Adipocyte (in vitro differentiated cells): ENCODE data around the gene TUBG1.
"Not testable (repeated sequence)": the region's sequence is repeated elsewhere in the genome, so short reads cannot be mapped to it uniquely, and the experiment has no call there.

ENCODE experiments used
- DNase-seq: peaks from one replicate; pipeline ENCODE4 v3.0.0-alpha.2; 2015; ENCODE audit warnings: low read depth
- H3K27me3 ChIP-seq: replicated peaks from 2 replicates; pipeline ENCODE4 v1.7.0; 2013; ENCODE audit warnings: mild to moderate bottlenecking, low read length, moderate library complexity; ENCODE audit not compliant: control insufficient read depth, insufficient read depth
- H3K36me3 ChIP-seq: 2 replicates; pipeline ENCODE4 v1.7.0; 2013; ENCODE audit warnings: low read length, mild to moderate bottlenecking, moderate library complexity; ENCODE audit not compliant: control insufficient read depth, insufficient read depth, severe bottlenecking
- H3K4me1 ChIP-seq: 2 replicates; pipeline ENCODE4 v1.7.0; 2013; ENCODE audit warnings: mild to moderate bottlenecking, low read length, moderate library complexity; ENCODE audit not compliant: control insufficient read depth, insufficient read depth
- H3K4me3 ChIP-seq: 2 replicates; pipeline ENCODE4 v1.7.0; 2013; ENCODE audit warnings: mild to moderate bottlenecking, low read length, moderate library complexity
- H3K9ac ChIP-seq: 2 replicates; pipeline ENCODE4 v1.7.0; 2013; ENCODE audit warnings: mild to moderate bottlenecking, low read length, moderate library complexity
- H3K9me3 ChIP-seq: 2 replicates; pipeline ENCODE4 v1.7.0; 2013; ENCODE audit warnings: mild to moderate bottlenecking, low read length, moderate library complexity; ENCODE audit not compliant: control insufficient read depth

Gene TUBG1

DNA sequence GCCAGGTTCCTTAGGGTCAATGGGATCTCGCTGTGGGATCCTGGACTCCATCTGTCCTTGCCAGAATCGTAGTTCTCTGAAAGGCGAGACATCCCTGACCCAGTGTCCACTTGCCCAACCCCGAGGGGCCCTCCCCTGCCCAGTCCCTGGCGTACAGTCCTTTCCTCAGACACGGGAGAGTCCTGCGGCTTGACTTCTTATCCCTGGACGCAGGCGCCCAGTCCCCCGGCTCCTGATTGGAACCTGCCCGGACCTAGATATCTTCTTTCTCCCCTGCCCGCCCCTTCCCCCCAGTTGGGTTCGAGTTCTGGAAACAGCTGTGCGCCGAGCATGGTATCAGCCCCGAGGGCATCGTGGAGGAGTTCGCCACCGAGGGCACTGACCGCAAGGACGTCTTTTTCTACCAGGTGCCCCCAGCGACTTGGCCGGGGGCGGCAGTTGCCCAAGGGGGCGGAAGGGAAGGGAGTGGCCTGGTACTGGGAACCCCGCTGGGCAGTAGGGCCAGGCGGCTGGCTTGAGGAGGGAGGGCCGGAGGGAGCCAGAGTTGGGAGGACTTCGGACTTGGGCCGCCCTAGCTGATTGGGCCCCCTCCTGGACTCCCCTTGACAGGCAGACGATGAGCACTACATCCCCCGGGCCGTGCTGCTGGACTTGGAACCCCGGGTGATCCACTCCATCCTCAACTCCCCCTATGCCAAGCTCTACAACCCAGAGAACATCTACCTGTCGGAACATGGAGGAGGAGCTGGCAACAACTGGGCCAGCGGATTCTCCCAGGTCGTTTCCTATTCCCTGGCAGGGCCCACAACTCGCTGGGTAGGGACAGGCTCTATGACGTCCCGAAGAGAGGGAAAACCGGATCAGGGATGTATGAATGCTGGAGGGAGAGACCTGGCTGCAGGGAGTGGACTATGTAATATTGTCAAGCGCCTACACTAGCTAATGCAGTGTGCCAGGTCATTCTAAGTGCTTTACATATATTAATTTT lies 625 bp downstream of the TUBG1 start:
- H3K9me3 ChIP-seq, H3K27me3 ChIP-seq, DNase-seq: not testable (repeated sequence)
- Histone ChIP-seq H3K4me3 (peak overlapping the region; percentile 95), H3K4me1 (peaks cover 12% of the 10 kb centered on the region), H3K9ac (peak overlapping the region; percentile 84), H3K36me3 (peaks cover 34% of the 10 kb centered on the region)

GRCh38 chr17:42612013-42612412 lies 2.5 kb downstream of the TUBG1 start:
- Histone ChIP-seq H3K4me1 (peaks cover 12% of the 10 kb centered on the region), H3K27me3 (no peaks in the 10 kb centered on the region), H3K36me3 (peaks cover 44% of the 10 kb centered on the region), H3K9me3 (no peaks in the 10 kb centered on the region), H3K4me3 (no peak overlapping the region), H3K9ac (no peak overlapping the region)
- no peak for DNase-seq

GRCh38 chr17:42613699-42614295 lies 4.3 kb downstream of the TUBG1 start:
- peaks cover 10% of the 10 kb centered on the region for H3K4me1 ChIP-seq
- no peaks in the 10 kb centered on the region for H3K27me3 ChIP-seq
- no peak overlapping the region for H3K4me3 ChIP-seq
- H3K9me3 ChIP-seq, result no peaks in the 10 kb centered on the region
- no peak overlapping the region for H3K9ac ChIP-seq
- peaks cover 44% of the 10 kb centered on the region for H3K36me3 ChIP-seq
- no peak for DNase-seq

DNA sequence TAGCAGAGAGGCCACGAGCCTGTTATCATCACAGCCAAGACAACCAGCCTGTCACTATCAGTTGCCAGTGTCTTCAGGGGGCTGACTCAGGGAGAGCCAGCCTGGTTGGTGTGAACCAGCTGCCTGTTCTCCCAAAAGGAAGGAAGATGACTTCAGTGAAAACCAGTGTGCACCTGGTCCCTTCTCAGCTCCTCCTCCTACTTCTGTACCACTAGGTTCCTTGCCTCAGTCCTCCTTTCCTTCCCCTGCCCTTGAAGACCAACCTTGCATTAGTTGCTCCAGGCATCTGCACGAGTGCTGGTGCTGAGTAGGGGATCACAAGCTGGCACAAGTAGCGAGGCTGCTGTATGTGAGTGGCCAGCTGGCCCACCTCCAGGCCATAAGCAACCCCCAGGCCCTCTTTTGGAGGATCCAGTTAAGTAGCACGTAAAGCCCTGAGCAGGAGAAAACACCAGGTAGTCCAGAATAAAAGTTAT lies 8.5 kb downstream of the TUBG1 start:
- Histone ChIP-seq H3K27me3 (no peaks in the 10 kb centered on the region), H3K4me1 (peaks cover 6% of the 10 kb centered on the region), H3K9me3 (no peaks in the 10 kb centered on the region), H3K9ac (no peak overlapping the region), H3K4me3 (no peak overlapping the region), H3K36me3 (peaks cover 30% of the 10 kb centered on the region)
- no peak for DNase-seq

GRCh38 chr17:42618442-42619150 lies 9.1 kb downstream of the TUBG1 start:
- no peaks in the 10 kb centered on the region for H3K9me3 ChIP-seq
- H3K4me3 ChIP-seq, result no peak overlapping the region
- H3K36me3 ChIP-seq, result peaks cover 24% of the 10 kb centered on the region
- no peak overlapping the region for H3K9ac ChIP-seq
- peaks cover 6% of the 10 kb centered on the region for H3K4me1 ChIP-seq
- DNase-seq, result no peak
- H3K27me3 ChIP-seq, result no peaks in the 10 kb centered on the region

- H3K4me3 ChIP-seq, H3K4me1 ChIP-seq, H3K9ac ChIP-seq, H3K36me3 ChIP-seq, DNase-seq, H3K9me3 ChIP-seq, H3K27me3 ChIP-seq: not testable (repeated sequence)
Observed at GRCh38 chr17:42621987-42622386, 12.5 kb downstream of the TUBG1 start.

- no peak overlapping the region for H3K9ac ChIP-seq
- DNase-seq, result no peak
- H3K4me1 ChIP-seq, result peaks cover 4% of the 10 kb centered on the region
- H3K27me3 ChIP-seq, result no peaks in the 10 kb centered on the region
- H3K36me3 ChIP-seq, result no peaks in the 10 kb centered on the region
- H3K4me3 ChIP-seq, result no peak overlapping the region
- no peaks in the 10 kb centered on the region for H3K9me3 ChIP-seq
Observed at GRCh38 chr17:42623271-42623670, 13.8 kb downstream of the TUBG1 start.

DNA sequence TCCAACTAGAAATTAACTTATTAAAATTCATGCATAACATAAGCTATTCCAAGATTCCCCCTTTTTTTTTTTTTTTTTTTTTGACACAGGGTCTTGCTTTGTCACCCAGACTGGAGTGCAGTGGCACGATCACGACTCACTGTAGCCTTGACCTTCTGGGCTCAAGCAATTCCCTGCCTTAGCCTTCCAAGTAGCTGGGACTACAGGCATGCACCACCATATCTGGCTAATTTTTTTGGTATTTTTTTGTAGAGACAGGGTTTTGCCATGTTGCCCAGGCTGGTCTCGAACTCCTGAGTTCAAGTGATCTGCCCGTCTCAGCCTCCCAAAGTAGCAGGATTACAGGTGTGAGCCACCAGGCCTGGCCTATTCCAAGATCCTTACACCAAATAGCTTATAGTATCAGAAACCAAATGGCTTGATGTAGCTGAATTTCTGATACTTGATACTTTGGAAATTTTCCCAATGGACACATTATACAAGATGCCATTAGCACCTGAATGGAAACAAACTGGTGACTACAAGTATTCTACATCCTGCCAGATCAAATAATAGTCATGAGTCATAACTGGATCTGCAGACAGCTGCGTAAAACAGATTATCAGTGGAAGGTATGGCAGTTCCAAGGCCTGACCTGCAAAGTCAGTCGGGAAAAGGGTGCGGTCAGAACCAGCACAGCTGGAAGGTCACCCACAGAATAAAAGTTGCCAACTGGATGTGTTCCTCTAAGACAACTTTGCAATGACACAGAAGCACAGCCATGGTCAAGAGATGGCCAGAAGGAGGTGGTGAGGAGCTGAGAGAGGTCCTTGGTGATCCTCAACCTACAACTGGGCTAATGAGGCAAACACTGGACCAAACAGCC lies 14.5 kb downstream of the TUBG1 start:
- Histone ChIP-seq H3K27me3 (no peaks in the 10 kb centered on the region), H3K4me3 (no peak overlapping the region), H3K4me1 (no peaks in the 10 kb centered on the region), H3K9ac (no peak overlapping the region), H3K9me3 (no peaks in the 10 kb centered on the region), H3K36me3 (no peaks in the 10 kb centered on the region)
- DNase-seq, result no peak

DNA sequence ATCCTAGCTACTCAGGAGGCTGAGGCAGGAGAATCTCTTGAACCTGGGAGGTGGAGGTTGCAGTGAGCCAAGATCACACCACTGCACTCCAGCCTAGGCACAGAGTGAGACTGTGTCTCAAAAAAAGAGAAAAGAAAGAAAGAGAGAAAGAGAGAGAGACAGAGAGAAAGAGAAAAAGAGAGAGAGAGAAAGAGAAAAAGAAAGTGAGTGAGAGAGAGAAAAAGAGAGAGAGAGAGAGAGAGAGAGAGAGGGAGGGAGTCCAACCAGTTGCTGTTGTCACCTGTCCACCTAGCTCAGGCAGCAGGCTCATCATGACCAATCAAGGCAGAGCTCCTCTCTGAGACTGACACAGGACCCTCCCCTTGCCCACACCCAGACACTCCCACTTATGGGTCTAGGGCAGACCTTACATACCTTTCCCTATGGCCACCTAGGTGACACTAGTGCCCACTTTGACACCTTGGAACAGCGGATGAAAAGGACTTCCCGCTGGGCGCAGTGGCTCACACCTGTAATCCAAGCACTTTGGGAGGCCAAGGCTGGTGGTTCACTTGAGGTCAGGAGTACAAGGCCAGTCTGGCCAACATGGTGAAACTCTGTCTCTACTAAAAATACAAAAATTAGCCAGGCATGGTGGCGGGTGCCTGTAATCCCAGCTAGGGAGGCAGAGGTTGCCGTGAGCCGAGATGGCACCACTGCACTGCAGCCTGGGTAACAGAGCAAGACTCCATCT lies 17.7 kb downstream of the TUBG1 start:
- H3K4me1 ChIP-seq, H3K9ac ChIP-seq, H3K4me3 ChIP-seq, H3K36me3 ChIP-seq, H3K27me3 ChIP-seq, H3K9me3 ChIP-seq, DNase-seq: not testable (repeated sequence)

GRCh38 chr17:42629411-42630009 lies 20.0 kb downstream of the TUBG1 start:
- H3K4me1 ChIP-seq, result no peaks in the 10 kb centered on the region
- H3K27me3 ChIP-seq, result no peaks in the 10 kb centered on the region
- no peak overlapping the region for H3K4me3 ChIP-seq
- no peaks in the 10 kb centered on the region for H3K9me3 ChIP-seq
- no peak for DNase-seq
- H3K9ac ChIP-seq, result no peak overlapping the region
- no peaks in the 10 kb centered on the region for H3K36me3 ChIP-seq
